ENCODE measurements around the gene UBXN7. TPM values are rescaled to one million over a fixed set of nuclear protein-coding genes. Genes with fewer than 3 reads are reported as not detected.

The UBXN7 gene
- total and polyA plus RNA-seq, 9 of the 15 experiments (the other 6 are each of a cell fraction or from before 2014, with no cell fraction given): 3.5 to 44.6 (median 13.4) TPM

- no peak for TF ChIP-seq CCAR2 (IDR thresholded peaks at IDR 0.05; ENCODE audit: low read depth, low read length)
- TF ChIP-seq, protein P1, sequence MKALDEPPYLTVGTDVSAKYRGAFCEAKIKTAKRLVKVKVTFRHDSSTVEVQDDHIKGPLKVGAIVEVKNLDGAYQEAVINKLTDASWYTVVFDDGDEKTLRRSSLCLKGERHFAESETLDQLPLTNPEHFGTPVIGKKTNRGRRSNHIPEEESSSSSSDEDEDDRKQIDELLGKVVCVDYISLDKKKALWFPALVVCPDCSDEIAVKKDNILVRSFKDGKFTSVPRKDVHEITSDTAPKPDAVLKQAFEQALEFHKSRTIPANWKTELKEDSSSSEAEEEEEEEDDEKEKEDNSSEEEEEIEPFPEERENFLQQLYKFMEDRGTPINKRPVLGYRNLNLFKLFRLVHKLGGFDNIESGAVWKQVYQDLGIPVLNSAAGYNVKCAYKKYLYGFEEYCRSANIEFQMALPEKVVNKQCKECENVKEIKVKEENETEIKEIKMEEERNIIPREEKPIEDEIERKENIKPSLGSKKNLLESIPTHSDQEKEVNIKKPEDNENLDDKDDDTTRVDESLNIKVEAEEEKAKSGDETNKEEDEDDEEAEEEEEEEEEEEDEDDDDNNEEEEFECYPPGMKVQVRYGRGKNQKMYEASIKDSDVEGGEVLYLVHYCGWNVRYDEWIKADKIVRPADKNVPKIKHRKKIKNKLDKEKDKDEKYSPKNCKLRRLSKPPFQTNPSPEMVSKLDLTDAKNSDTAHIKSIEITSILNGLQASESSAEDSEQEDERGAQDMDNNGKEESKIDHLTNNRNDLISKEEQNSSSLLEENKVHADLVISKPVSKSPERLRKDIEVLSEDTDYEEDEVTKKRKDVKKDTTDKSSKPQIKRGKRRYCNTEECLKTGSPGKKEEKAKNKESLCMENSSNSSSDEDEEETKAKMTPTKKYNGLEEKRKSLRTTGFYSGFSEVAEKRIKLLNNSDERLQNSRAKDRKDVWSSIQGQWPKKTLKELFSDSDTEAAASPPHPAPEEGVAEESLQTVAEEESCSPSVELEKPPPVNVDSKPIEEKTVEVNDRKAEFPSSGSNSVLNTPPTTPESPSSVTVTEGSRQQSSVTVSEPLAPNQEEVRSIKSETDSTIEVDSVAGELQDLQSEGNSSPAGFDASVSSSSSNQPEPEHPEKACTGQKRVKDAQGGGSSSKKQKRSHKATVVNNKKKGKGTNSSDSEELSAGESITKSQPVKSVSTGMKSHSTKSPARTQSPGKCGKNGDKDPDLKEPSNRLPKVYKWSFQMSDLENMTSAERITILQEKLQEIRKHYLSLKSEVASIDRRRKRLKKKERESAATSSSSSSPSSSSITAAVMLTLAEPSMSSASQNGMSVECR (CRISPR knock-in tag; IDR thresholded peaks at IDR 0.05): 0 out of 2 replicates have a peak, but pooled peaks have one; percentile 33
- 0 out of 2 replicates have a peak, but pooled peaks have one; percentile 88 for TF ChIP-seq NR1H2 (CRISPR knock-in tag; IDR thresholded peaks at IDR 0.05)
- no peak for TF ChIP-seq TAF1 (IDR thresholded peaks at IDR 0.05; ENCODE audit: control insufficient read depth, extremely low read depth, insufficient read depth, low read length, severe bottlenecking)
- TF ChIP-seq RNF2 (IDR thresholded peaks at IDR 0.05): no peak
- TF ChIP-seq ZNF184 (CRISPR knock-in tag; IDR thresholded peaks at IDR 0.05): peak; percentile 73; the same call in 1 of the 2 replicates
- TF ChIP-seq TEAD1 (CRISPR knock-in tag; IDR thresholded peaks at IDR 0.05): 0 out of 4 replicates have a peak, but pooled peaks of 1 of the 2 experiments have one; percentile 41
- TF ChIP-seq CXXC5 (CRISPR knock-in tag; IDR thresholded peaks at IDR 0.05): peak; percentile 5; the same call in 1 of the 2 replicates
- no peak for TF ChIP-seq ELF4 (CRISPR knock-in tag; IDR thresholded peaks at IDR 0.05)
- peak; percentile 45; the same call in 1 of the 2 replicates for TF ChIP-seq PHF8 (IDR thresholded peaks at IDR 0.05; ENCODE audit: borderline replicate concordance, low read length)
- TF ChIP-seq ZNF354B (CRISPR knock-in tag; IDR thresholded peaks at IDR 0.05): no peak
- 0 out of 2 replicates have a peak, but pooled peaks have one; percentile 11 for TF ChIP-seq SMARCE1 (IDR thresholded peaks at IDR 0.05)
- TF ChIP-seq NR2C2 (CRISPR knock-in tag; IDR thresholded peaks at IDR 0.05): no peak
- 0 out of 2 replicates have a peak, but pooled peaks have one; percentile 22 for TF ChIP-seq NR2C2 (tag; IDR thresholded peaks at IDR 0.05)
- 0 out of 2 replicates have a peak, but pooled peaks have one; percentile 53 for TF ChIP-seq PRMT5 (CRISPR knock-in tag; IDR thresholded peaks at IDR 0.05)
- peak; percentile 63 for TF ChIP-seq SAP30 (IDR thresholded peaks at IDR 0.05; ENCODE audit: borderline replicate concordance, insufficient read depth, low read depth, low read length, poor library complexity, severe bottlenecking)
- no peak for TF ChIP-seq ZNF696 (CRISPR knock-in tag; conservative IDR thresholded peaks at IDR 0.05)
- TF ChIP-seq MIER1 (IDR thresholded peaks at IDR 0.05; ENCODE audit: low read depth): 0 out of 2 replicates have a peak, but pooled peaks have one; percentile 36
- peak; percentile 69 for TF ChIP-seq MEIS2 (IDR thresholded peaks at IDR 0.05; ENCODE audit: partially characterized antibody)
- TF ChIP-seq ZFP36 (IDR thresholded peaks at IDR 0.05; ENCODE audit: low read depth, low read length, partially characterized antibody): peak; percentile 8
- TF ChIP-seq ELK3 (CRISPR knock-in tag; IDR thresholded peaks at IDR 0.05): no peak
- TF ChIP-seq PHF20 (IDR thresholded peaks at IDR 0.05; ENCODE audit: partially characterized antibody): peak; percentile 9
- 0 out of 2 replicates have a peak, but pooled peaks have one; percentile 10 for TF ChIP-seq ATF7 (IDR thresholded peaks at IDR 0.05)
These were observed 768 bp downstream of the UBXN7 start (continued) for GRCh38 chr3:196431181-196432136.

Data from K562 (cell line).